Fibroblast of the aortic adventitia (primary cell): Measurements from ENCODE around the gene ABHD17B. TPM values are rescaled to one million over a fixed set of nuclear protein-coding genes. Genes with fewer than 3 reads are reported as not detected.

Experiments used
- DNase-seq: peaks from one replicate; pipeline ENCODE4 v3.0.0-alpha.2; 2010; ENCODE audit warnings: low read depth
- H3K4me3 ChIP-seq: 2 replicates; pipeline ENCODE4 v1.5.1; 2011; ENCODE audit warnings: low read depth, mild to moderate bottlenecking, control low read depth, low read length, moderate library complexity
- CTCF ChIP-seq: IDR thresholded peaks from 2 replicates; pipeline ENCODE4 v1.5.1; 2011; ENCODE audit warnings: mild to moderate bottlenecking, low read length, control low read depth, inconsistent platforms; ENCODE audit not compliant: insufficient read depth
- total RNA-seq: library from RNA; depleted of rRNA; stranded (reverse); fragments of >200 nt; gene quantifications from 2 replicates; pipeline ENCODE4 v1.2.3, GENCODE V29; 2012; ENCODE audit warnings: low replicate concordance

The ABHD17B gene
- total RNA-seq, 1 donor: 11.9 TPM

- TF ChIP-seq CTCF: no peak
- no peak overlapping the region for H3K4me3 ChIP-seq
- no peak for DNase-seq
Measured at GRCh38 chr9:71885467-71885866, 25.5 kb downstream of the ABHD17B start.

DNA sequence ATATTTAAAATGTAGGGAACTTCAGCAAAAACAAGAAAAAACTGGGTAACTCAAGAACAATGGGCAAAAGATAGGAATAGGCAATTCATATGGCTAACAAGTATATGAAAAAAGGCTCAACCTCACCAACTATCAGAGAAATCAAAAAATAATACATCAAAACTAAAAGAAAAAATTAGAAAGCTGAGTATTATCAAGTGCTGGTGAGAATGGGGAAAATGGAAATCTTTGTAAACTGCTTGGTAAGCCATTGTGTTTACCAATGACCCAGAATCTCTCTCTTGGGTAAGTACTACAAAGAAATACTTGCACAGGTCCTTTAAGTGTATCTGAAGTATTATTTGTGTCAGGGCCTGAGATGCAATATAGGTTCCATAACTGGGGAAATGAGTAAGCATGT, 27.0 kb downstream of the ABHD17B start:
- DNase-seq: no peak
- no peak for TF ChIP-seq CTCF
- no peak overlapping the region for H3K4me3 ChIP-seq

DNA sequence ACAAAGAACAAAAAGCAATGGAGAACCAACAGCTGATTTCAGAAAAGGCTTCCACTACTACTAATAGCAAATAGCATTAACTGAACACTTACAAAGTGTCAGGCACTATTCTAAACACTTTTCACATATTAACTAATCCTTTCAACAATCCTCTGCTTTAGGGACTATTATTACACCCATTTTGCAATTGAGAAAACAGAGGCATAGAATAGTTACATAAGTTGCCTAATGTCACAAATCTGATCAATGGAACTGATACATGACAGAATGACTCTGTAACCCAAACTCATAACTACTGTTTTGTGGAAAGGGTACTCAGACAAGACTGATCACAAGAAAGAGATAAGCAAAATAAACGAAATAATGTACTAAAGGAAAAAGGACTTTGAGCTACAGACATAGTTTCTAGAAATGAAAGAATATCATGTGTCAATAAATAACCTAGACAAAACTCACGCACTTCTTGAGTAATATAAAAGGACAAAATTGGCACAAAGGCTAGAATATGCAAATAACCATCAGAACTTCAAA, 31.3 kb downstream of the ABHD17B start:
- H3K4me3 ChIP-seq: no peak overlapping the region
- DNase-seq: no peak
- no peak for TF ChIP-seq CTCF

DNA sequence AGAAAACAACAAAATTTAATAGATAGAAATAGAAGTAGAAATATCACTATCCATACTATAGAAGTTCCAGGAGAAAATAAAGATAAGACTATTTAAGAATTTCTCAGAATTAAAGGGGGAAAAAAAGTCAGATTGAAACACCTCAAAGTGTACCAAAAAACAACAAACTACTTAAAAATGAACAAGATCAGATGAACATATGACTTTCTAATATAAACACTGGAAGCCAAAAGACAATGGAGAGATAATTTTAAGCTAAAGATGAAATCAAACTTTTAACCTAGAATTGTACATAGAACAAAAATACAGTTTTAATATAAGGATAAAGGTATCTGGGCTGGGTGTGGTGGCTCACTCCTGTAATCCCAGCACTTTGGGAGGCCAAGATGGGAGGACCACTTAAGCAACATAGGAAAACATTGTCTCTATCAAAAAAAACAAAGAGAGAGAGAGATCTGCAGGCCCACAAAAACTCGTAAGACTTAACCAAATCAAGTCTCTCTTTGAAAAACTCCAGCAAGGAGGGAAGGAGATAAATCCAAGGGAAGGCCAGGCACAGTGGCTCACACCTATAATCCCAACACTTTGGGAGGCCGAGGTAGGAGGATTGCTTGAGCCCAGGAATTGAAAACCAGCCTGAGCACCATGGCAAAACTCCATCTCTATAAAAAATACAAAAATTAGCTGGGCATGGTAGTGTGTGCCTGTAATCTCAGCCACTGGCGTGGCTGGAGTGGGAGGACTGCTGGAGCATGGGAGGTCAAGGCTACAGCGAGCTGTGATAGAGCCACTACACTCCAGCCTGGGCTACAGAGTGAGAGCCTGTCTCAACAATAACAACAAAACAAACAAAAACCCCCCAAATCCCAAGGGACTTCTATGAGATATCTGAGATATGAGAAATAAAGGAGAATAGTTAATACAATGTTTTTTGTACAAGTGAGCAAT, 32.4 kb downstream of the ABHD17B start:
- no peak for DNase-seq
- no peak for TF ChIP-seq CTCF

DNA sequence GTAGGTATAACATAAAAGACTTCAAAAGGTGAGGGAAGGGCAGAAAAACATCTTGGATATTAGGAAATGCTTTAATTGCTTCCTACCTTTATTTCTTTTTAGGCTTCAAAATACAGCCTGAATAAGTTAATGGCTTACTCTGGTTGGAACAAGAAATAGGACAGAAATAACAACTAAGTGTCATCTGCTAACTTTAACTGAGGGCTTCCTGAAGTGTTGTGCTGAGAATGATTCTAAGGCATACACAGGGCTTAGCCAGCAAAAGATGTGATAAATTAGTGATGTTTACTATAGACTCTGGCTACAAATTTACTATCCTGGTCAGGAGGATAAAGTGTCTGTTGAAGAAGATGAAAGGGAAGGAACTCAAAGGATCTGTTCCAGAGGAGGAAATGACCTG, 34.2 kb downstream of the ABHD17B start:
- H3K4me3 ChIP-seq: no peak overlapping the region
- no peak for TF ChIP-seq CTCF
- no peak for DNase-seq

More for the DNA sequence above, 32.4 kb downstream of the ABHD17B start:
- H3K4me3 ChIP-seq: no peak overlapping the region

DNA sequence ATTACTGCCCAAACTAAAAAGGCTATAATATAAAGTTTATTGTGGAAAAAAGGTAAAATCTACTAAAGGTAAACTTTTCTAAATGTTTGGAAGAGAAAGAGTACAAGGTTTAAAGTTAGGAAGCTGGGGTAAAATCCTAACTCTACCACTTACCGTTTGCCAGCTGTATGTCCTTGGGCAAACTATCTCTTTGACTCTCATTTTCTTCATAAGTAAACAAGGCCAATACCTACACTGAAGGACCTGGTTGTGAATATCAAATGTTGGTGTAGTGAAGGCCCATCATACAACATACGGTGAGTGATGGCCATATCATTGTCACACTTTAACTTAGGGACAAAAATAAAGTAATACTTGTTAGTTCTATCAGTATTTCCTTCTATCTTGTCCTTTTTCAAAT, 34.9 kb downstream of the ABHD17B start:
- DNase-seq: no peak
- TF ChIP-seq CTCF: no peak
- H3K4me3 ChIP-seq: no peak overlapping the region
